ENCODE results near the gene PFKL.

DNA sequence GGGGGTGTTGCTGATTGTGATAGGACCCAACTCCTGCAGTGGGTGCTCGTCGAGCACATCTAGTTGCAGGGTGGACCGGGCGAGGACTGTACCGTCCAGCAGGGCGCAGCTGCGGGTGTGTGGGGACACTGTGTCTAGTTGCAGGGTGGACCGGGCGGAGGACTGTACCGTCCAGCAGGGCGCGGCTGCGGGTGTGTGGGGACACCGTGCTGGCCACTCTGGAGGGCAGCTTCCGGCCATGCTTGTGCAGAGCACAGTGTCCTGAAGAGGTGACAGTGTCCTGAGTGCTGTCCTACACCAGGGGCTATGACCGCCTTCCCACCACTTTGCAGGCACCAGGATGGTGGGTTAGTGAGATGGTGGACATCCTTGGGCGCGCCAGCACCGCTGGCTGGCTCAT, 49.0 kb downstream of the PFKL start:
- no peak for TF ChIP-seq EZH2 (IDR thresholded peaks at IDR 0.05; ENCODE audit: insufficient read depth, poor library complexity, severe bottlenecking)
- no peak for TF ChIP-seq EZH2phosphoT487 (IDR thresholded peaks at IDR 0.05; ENCODE audit: insufficient read depth, low read depth)
